Ascending aorta (tissue), 2 donors: ENCODE data around the gene TMBIM4. TPM values are rescaled to one million over a fixed set of nuclear protein-coding genes. Genes with fewer than 3 reads are reported as not detected.

Experiments used
- DNase-seq, 2 donors: peaks; one replicate each; pipeline ENCODE4 v3.0.0-alpha.2; 2019; ENCODE audit warnings: low spot score in 2 of 2
- H3K27ac ChIP-seq, 2 donors: fragments of 200-600 bp; sonication (generic); one replicate each; pipeline ENCODE4 v1.5.1; 2016 to 2017; ENCODE audit warnings: mild to moderate bottlenecking in 1 of 2
- H3K27me3 ChIP-seq: fragments of 200-600 bp; sonication (generic); one replicate; pipeline ENCODE4 v1.5.1; 2017
- H3K36me3 ChIP-seq, 2 donors: fragments of 200-600 bp; sonication (generic); one replicate each; pipeline ENCODE4 v1.5.1; 2016
- H3K4me1 ChIP-seq, 2 donors: fragments of 200-600 bp; sonication (generic); one replicate each; pipeline ENCODE4 v1.5.1; 2016 to 2017; ENCODE audit warnings: mild to moderate bottlenecking in 1 of 2
- H3K4me3 ChIP-seq, 2 donors: fragments of 200-600 bp; sonication (generic); one replicate each; pipeline ENCODE4 v1.5.1; 2016 to 2017; ENCODE audit warnings: mild to moderate bottlenecking in 1 of 2
- H3K9me3 ChIP-seq, 2 donors: fragments of 200-600 bp; sonication (generic); one replicate each; pipeline ENCODE4 v1.5.1; 2016
- CTCF ChIP-seq, 3 experiments: fragments of 200-600 bp in 2 of 3; fragments of 450-650 bp in 1 of 3; sonication (generic) in 2 of 3; IDR thresholded peaks; one replicate each; pipeline ENCODE4 v1.5.1; 2016 to 2019; ENCODE audit warnings: antibody characterized with exemption in 3 of 3, mild to moderate bottlenecking in 1 of 3, moderate library complexity in 1 of 3
- intact Hi-C: fragments of 100-400 bp; cut with DNase I; formaldehyde crosslinking; loops from one replicate; pipeline ENCODE4 v1.15.1; 2023
- total RNA-seq: library from RNA; depleted of rRNA; stranded (reverse); fragments of >200 nt; gene quantifications from one replicate; pipeline ENCODE4 v1.1.0, GENCODE V29; 2016

The TMBIM4 gene
- total RNA-seq, 1 donor from 2014 or later, result 114 TPM

- intact Hi-C loops, result loop anchor here (10.0 kb wide), 2 partner anchors 111 to 261 kb away; partner anchors contain the start of gene HMGA2
- Histone ChIP-seq H3K4me3 (no peak overlapping the region), H3K27me3 (no peaks in the 10 kb centered on the region), H3K36me3 (no peaks in the 10 kb centered on the region), H3K9me3 (no peaks in the 10 kb centered on the region), H3K4me1 (no peaks in the 10 kb centered on the region), H3K27ac (no peak overlapping the region)
- TF ChIP-seq CTCF (IDR thresholded peaks at IDR 0.05), result no peak
- no peak for DNase-seq
Measured at GRCh38 chr12:66085998-66086397, 83.8 kb downstream of the TMBIM4 start.

Other genes with a start within 250 kb of the TMBIM4 start
- 0.21 TPM for gene LLPH, start 39.2 kb downstream of the TMBIM4 start, total RNA-seq
- gene IRAK3, start 19.2 kb upstream of the TMBIM4 start, total RNA-seq, result 35.9 TPM
- gene HELB, start 132.5 kb upstream of the TMBIM4 start, total RNA-seq, result 3.1 TPM